ENCODE results near the gene PGLYRP2. TPM values are rescaled to one million over a fixed set of nuclear protein-coding genes. Genes with fewer than 3 reads are reported as not detected.
"Not testable (repeated sequence)": the region's sequence is repeated elsewhere in the genome, so short reads cannot be mapped to it uniquely, and the experiment has no call there.

Gene PGLYRP2
- total RNA-seq, 2 donors from 2014 or later, result not detected

GRCh38 chr19:15476325-15476724 lies 3.0 kb downstream of the PGLYRP2 start:
- no peaks in the 10 kb centered on the region for H3K27me3 ChIP-seq (ENCODE audit: control insufficient read depth, insufficient read depth, low read length, poor library complexity, severe bottlenecking)
- Mint-ChIP-seq H3K36me3 (ENCODE audit: low read depth) (no peaks in the 10 kb centered on the region), H3K27ac (no peak overlapping the region), H3K4me1 (no peaks in the 10 kb centered on the region), H3K27me3 (ENCODE audit: insufficient read depth) (peaks cover 12% of the 10 kb centered on the region), H3K9me3 (peaks cover 67% of the 10 kb centered on the region), H3K4me3 (no peak overlapping the region)
- no peaks in the 10 kb centered on the region for H3K4me1 ChIP-seq (ENCODE audit: control insufficient read depth, insufficient read depth, low read length)
- no peak overlapping the region for H3K9ac ChIP-seq (ENCODE audit: extremely low read depth, low read length, poor library complexity, severe bottlenecking)
- H3K4me3 ChIP-seq (ENCODE audit: low read length), result no peak overlapping the region
- H3K9me3 ChIP-seq (ENCODE audit: control insufficient read depth, low read length), result peaks cover 12% of the 10 kb centered on the region
- H3K27ac ChIP-seq (ENCODE audit: low read depth, low read length), result no peak overlapping the region
- DNase-seq, result no peak
- no peaks in the 10 kb centered on the region for H3K36me3 ChIP-seq (ENCODE audit: control insufficient read depth, insufficient read depth, low read length)
- 79 to 88% methylated on average over 3 to 5 of the region's 5 CpGs for WGBS, 2 experiments (ENCODE audit: insufficient coverage in 1 of 2, insufficient read length in 1 of 2)
- TF ChIP-seq, protein P1, sequence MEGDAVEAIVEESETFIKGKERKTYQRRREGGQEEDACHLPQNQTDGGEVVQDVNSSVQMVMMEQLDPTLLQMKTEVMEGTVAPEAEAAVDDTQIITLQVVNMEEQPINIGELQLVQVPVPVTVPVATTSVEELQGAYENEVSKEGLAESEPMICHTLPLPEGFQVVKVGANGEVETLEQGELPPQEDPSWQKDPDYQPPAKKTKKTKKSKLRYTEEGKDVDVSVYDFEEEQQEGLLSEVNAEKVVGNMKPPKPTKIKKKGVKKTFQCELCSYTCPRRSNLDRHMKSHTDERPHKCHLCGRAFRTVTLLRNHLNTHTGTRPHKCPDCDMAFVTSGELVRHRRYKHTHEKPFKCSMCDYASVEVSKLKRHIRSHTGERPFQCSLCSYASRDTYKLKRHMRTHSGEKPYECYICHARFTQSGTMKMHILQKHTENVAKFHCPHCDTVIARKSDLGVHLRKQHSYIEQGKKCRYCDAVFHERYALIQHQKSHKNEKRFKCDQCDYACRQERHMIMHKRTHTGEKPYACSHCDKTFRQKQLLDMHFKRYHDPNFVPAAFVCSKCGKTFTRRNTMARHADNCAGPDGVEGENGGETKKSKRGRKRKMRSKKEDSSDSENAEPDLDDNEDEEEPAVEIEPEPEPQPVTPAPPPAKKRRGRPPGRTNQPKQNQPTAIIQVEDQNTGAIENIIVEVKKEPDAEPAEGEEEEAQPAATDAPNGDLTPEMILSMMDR (conservative IDR thresholded peaks at IDR 0.05), result no peak

DNA sequence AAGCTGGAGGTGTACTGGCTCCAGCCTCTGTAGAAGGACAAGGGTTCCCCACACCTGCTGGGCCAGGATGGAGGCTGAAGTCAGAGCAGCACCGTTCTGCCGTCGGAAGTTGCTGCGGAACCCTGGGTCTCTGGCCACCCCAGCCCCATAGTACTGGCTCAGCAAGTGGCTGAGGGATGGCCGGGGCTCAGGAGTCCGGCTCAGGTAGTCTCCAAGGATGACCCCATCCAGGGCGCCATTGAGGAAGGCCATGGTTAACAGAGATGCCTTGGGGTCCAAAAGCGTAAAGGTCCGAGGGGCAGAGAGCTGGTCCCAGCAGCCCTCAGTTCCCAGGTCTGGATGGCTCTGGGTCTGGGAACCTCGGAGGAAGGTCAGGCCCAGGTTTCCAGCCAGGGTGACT lies 3.7 kb downstream of the PGLYRP2 start:
- TF ChIP-seq, protein P1 (conservative IDR thresholded peaks at IDR 0.05), result no peak
- peaks cover 19% of the 10 kb centered on the region for H3K27me3 Mint-ChIP-seq (ENCODE audit: insufficient read depth)
- no peak overlapping the region for H3K27ac Mint-ChIP-seq
- no peak overlapping the region for H3K4me3 Mint-ChIP-seq
- Histone ChIP-seq H3K27me3 (ENCODE audit: control insufficient read depth, insufficient read depth, low read length, poor library complexity, severe bottlenecking) (no peaks in the 10 kb centered on the region), H3K27ac (ENCODE audit: low read depth, low read length) (no peak overlapping the region), H3K9me3 (ENCODE audit: control insufficient read depth, low read length) (peaks cover 12% of the 10 kb centered on the region), H3K4me1 (ENCODE audit: control insufficient read depth, insufficient read depth, low read length) (no peaks in the 10 kb centered on the region), H3K9ac (ENCODE audit: extremely low read depth, low read length, poor library complexity, severe bottlenecking) (no peak overlapping the region), H3K4me3 (ENCODE audit: low read length) (no peak overlapping the region), H3K36me3 (ENCODE audit: control insufficient read depth, insufficient read depth, low read length) (no peaks in the 10 kb centered on the region)
- H3K36me3 Mint-ChIP-seq (ENCODE audit: low read depth), result no peaks in the 10 kb centered on the region
- 84 to 93% methylated on average over 7 to 10 of the region's 10 CpGs for WGBS, 2 experiments (ENCODE audit: insufficient coverage in 1 of 2, insufficient read length in 1 of 2)
- H3K9me3 Mint-ChIP-seq, result peaks cover 65% of the 10 kb centered on the region
- no peak for DNase-seq
- no peaks in the 10 kb centered on the region for H3K4me1 Mint-ChIP-seq

DNA sequence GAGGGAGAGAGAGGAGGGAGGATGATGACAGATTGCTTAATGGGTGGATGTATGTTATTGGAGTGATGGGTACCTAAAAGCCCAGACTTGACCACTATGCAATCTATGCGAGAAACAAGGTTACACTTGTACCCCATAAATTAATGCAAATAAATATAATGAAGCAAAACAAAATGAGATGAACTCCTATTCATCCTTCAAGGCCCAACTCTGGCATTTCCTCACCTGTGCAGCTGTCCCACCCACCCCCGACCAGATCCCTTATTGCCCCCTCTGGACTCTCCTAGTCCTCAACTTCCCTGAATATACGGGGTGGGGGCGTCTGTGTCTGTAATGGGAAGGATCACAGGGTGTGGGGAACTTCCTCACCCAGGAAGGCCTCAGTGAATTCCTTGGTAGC lies 4.1 kb downstream of the PGLYRP2 start:
- no peak overlapping the region for H3K9ac ChIP-seq (ENCODE audit: extremely low read depth, low read length, poor library complexity, severe bottlenecking)
- Mint-ChIP-seq H3K9me3 (peaks cover 60% of the 10 kb centered on the region), H3K36me3 (ENCODE audit: low read depth) (no peaks in the 10 kb centered on the region), H3K27ac (no peak overlapping the region), H3K27me3 (ENCODE audit: insufficient read depth) (peaks cover 23% of the 10 kb centered on the region), H3K4me3 (no peak overlapping the region), H3K4me1 (no peaks in the 10 kb centered on the region)
- DNase-seq, result no peak
- H3K27me3 ChIP-seq (ENCODE audit: control insufficient read depth, insufficient read depth, low read length, poor library complexity, severe bottlenecking), result no peaks in the 10 kb centered on the region
- whole genome bisulfite sequencing, 2 experiments (ENCODE audit: insufficient coverage in 1 of 2, insufficient read length in 1 of 2), result 38 to 76% methylated on average over 3 to 4 of the region's 4 CpGs
- no peaks in the 10 kb centered on the region for H3K36me3 ChIP-seq (ENCODE audit: control insufficient read depth, insufficient read depth, low read length)
- peaks cover 12% of the 10 kb centered on the region for H3K9me3 ChIP-seq (ENCODE audit: control insufficient read depth, low read length)
- H3K4me3 ChIP-seq (ENCODE audit: low read length), result no peak overlapping the region
- H3K27ac ChIP-seq (ENCODE audit: low read depth, low read length), result no peak overlapping the region
- no peaks in the 10 kb centered on the region for H3K4me1 ChIP-seq (ENCODE audit: control insufficient read depth, insufficient read depth, low read length)
- TF ChIP-seq, protein P1 (conservative IDR thresholded peaks at IDR 0.05), result no peak

DNA sequence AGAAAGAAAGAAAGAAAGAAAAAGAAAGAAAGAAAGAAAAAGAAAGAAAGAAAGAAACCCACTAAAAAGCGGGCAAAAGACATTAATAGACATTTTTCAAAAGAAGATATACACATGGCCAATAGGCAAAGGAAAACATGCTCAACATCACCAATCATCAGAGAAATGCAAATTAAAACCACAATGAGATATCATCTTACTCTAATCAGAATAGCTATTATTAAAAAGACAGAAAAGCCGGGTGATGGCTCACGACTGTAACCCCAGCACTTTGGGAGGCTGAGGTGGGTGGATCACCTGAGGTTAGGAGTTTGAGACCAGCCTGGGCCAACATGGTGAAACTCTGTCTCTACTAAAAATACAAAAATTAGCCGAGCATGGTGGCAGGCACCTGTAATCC lies 5.5 kb downstream of the PGLYRP2 start:
- not testable (repeated sequence) for H3K27ac ChIP-seq (ENCODE audit: low read depth, low read length); DNase-seq; H3K9ac ChIP-seq (ENCODE audit: extremely low read depth, low read length, poor library complexity, severe bottlenecking); H3K4me3 Mint-ChIP-seq; H3K36me3 ChIP-seq (ENCODE audit: control insufficient read depth, insufficient read depth, low read length); H3K4me3 ChIP-seq (ENCODE audit: low read length); H3K4me1 Mint-ChIP-seq; H3K4me1 ChIP-seq (ENCODE audit: control insufficient read depth, insufficient read depth, low read length); H3K36me3 Mint-ChIP-seq (ENCODE audit: low read depth); H3K27ac Mint-ChIP-seq
- Histone ChIP-seq H3K9me3 (ENCODE audit: control insufficient read depth, low read length) (peaks cover 12% of the 10 kb centered on the region), H3K27me3 (ENCODE audit: control insufficient read depth, insufficient read depth, low read length, poor library complexity, severe bottlenecking) (peaks cover 13% of the 10 kb centered on the region)
- peaks cover 37% of the 10 kb centered on the region for H3K27me3 Mint-ChIP-seq (ENCODE audit: insufficient read depth)
- peaks cover 54% of the 10 kb centered on the region for H3K9me3 Mint-ChIP-seq
- WGBS, 2 experiments (ENCODE audit: insufficient coverage in 1 of 2, insufficient read length in 1 of 2), result 73 to 84% methylated on average over 2 to 4 of the region's 4 CpGs
